Measurements from ENCODE around the gene AIPL1. TPM values are rescaled to one million over a fixed set of nuclear protein-coding genes. Genes with fewer than 3 reads are reported as not detected.

Gene AIPL1
- total and polyA plus RNA-seq, 2 donors from 2014 or later, result not detected

GRCh38 chr17:6452471-6453266 is 17.7 kb upstream of the AIPL1 start:
- no peaks in the 10 kb centered on the region for H3K4me1 ChIP-seq (ENCODE audit: control insufficient read depth in 2 of 3, insufficient read depth in 2 of 3, low read depth in 1 of 3, low read length in 3 of 3)
- TF ChIP-seq, protein P1, sequence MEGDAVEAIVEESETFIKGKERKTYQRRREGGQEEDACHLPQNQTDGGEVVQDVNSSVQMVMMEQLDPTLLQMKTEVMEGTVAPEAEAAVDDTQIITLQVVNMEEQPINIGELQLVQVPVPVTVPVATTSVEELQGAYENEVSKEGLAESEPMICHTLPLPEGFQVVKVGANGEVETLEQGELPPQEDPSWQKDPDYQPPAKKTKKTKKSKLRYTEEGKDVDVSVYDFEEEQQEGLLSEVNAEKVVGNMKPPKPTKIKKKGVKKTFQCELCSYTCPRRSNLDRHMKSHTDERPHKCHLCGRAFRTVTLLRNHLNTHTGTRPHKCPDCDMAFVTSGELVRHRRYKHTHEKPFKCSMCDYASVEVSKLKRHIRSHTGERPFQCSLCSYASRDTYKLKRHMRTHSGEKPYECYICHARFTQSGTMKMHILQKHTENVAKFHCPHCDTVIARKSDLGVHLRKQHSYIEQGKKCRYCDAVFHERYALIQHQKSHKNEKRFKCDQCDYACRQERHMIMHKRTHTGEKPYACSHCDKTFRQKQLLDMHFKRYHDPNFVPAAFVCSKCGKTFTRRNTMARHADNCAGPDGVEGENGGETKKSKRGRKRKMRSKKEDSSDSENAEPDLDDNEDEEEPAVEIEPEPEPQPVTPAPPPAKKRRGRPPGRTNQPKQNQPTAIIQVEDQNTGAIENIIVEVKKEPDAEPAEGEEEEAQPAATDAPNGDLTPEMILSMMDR (IDR thresholded peaks at IDR 0.05; ENCODE audit: borderline replicate concordance, extremely low read depth, insufficient read depth), result no peak
- no peaks in the 10 kb centered on the region for H3K36me3 ChIP-seq (ENCODE audit: control insufficient read depth in 2 of 3, insufficient read depth in 3 of 3, low read length in 3 of 3)
- intact Hi-C loops (cut with DNase I), result no loop called here
- no peak overlapping the region for H3K9ac ChIP-seq (ENCODE audit: low read length in 3 of 3)
- DNase-seq (peak in 1 of 5 donors; percentile 40), FAIRE-seq (no peak)
- H3K9me3 ChIP-seq (ENCODE audit: control insufficient read depth in 2 of 3, insufficient read depth in 1 of 3, low read length in 3 of 3), result no peaks in the 10 kb centered on the region
- H3K27me3 ChIP-seq (ENCODE audit: control insufficient read depth, insufficient read depth, low read length), result no peaks in the 10 kb centered on the region
- H3K4me3 ChIP-seq (ENCODE audit: low read length in 3 of 3), result no peak overlapping the region
- H3K27ac ChIP-seq (ENCODE audit: low read depth in 2 of 2, low read length in 2 of 2), result no peak overlapping the region

- TF ChIP-seq, protein P1 (IDR thresholded peaks at IDR 0.05; ENCODE audit: borderline replicate concordance, extremely low read depth, insufficient read depth), result no peak
- H3K27ac ChIP-seq (ENCODE audit: low read depth in 2 of 2, low read length in 2 of 2), result no peak overlapping the region
- no peaks in the 10 kb centered on the region for H3K4me1 ChIP-seq (ENCODE audit: control insufficient read depth in 2 of 3, insufficient read depth in 2 of 3, low read depth in 1 of 3, low read length in 3 of 3)
- no peaks in the 10 kb centered on the region for H3K9me3 ChIP-seq (ENCODE audit: control insufficient read depth in 2 of 3, insufficient read depth in 1 of 3, low read length in 3 of 3)
- no peaks in the 10 kb centered on the region for H3K36me3 ChIP-seq (ENCODE audit: control insufficient read depth in 2 of 3, insufficient read depth in 3 of 3, low read length in 3 of 3)
- H3K27me3 ChIP-seq (ENCODE audit: control insufficient read depth, insufficient read depth, low read length), result no peaks in the 10 kb centered on the region
- no peak overlapping the region for H3K9ac ChIP-seq (ENCODE audit: low read length in 3 of 3)
- no peak for DNase-seq
- intact Hi-C loops (cut with DNase I), result no loop called here
- no peak for FAIRE-seq
- no peak overlapping the region for H3K4me3 ChIP-seq (ENCODE audit: low read length in 3 of 3)
Measured at GRCh38 chr17:6450926-6451832, 16.3 kb upstream of the AIPL1 start.

DNA sequence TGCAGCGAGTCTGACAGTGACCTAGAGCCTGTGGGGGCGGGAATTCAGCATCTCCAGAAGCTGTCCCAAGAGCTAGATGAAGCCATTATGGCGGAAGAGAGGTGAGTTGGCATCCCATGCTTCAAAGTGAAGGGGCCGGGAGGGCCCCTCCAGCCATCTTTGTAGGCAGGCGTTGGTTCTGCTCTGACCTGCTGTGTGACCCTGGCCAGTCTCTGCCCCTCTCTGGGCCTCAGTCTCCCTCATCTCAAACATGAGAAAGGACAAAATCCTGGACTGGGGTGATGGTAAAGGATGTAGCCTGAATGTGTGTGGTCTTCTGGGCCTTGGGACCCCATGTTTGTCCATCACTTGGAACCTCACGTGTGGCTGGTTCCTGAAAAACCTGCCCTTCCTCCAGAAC is 14.4 kb upstream of the AIPL1 start:
- H3K36me3 ChIP-seq (ENCODE audit: control insufficient read depth in 2 of 3, insufficient read depth in 3 of 3, low read length in 3 of 3), result no peaks in the 10 kb centered on the region
- FAIRE-seq, result no peak
- no peaks in the 10 kb centered on the region for H3K9me3 ChIP-seq (ENCODE audit: control insufficient read depth in 2 of 3, insufficient read depth in 1 of 3, low read length in 3 of 3)
- intact Hi-C loops (cut with DNase I), result no loop called here
- no peak overlapping the region for H3K4me3 ChIP-seq (ENCODE audit: low read length in 3 of 3)
- no peak for DNase-seq
- H3K27me3 ChIP-seq (ENCODE audit: control insufficient read depth, insufficient read depth, low read length), result no peaks in the 10 kb centered on the region
- peaks cover 0 to 3% (median 0%) of the 10 kb centered on the region in 3 donors for H3K4me1 ChIP-seq (ENCODE audit: control insufficient read depth in 2 of 3, insufficient read depth in 2 of 3, low read depth in 1 of 3, low read length in 3 of 3)
- TF ChIP-seq, protein P1 (IDR thresholded peaks at IDR 0.05; ENCODE audit: borderline replicate concordance, extremely low read depth, insufficient read depth), result no peak
- no peak overlapping the region for H3K9ac ChIP-seq (ENCODE audit: low read length in 3 of 3)
- no peak overlapping the region for H3K27ac ChIP-seq (ENCODE audit: low read depth in 2 of 2, low read length in 2 of 2)

All from kidney (tissue), 14 donors.